ENCODE measurements around the gene LIPC.

The LIPC gene

GRCh38 chr15:58413253-58413652, 18.5 kb upstream of the LIPC start:
- H3K27ac ChIP-seq = no peak overlapping the region
- TF ChIP-seq ZFX (IDR thresholded peaks at IDR 0.05; ENCODE audit: borderline replicate concordance) (no peak), CTCF (IDR thresholded peaks at IDR 0.05) (no peak)

- no peak for TF ChIP-seq ZFX (IDR thresholded peaks at IDR 0.05; ENCODE audit: borderline replicate concordance)
- TF ChIP-seq CTCF (IDR thresholded peaks at IDR 0.05) = no peak
- no peak overlapping the region for H3K27ac ChIP-seq
These were observed 16.2 kb upstream of the LIPC start for GRCh38 chr15:58415636-58416035.

- TF ChIP-seq ZFX (IDR thresholded peaks at IDR 0.05; ENCODE audit: borderline replicate concordance) (no peak), CTCF (IDR thresholded peaks at IDR 0.05) (no peak)
- H3K27ac ChIP-seq = no peak overlapping the region
These were observed 14.8 kb upstream of the LIPC start for GRCh38 chr15:58416963-58417362.

GRCh38 chr15:58418135-58418534, 13.7 kb upstream of the LIPC start:
- no peak for TF ChIP-seq ZFX (IDR thresholded peaks at IDR 0.05; ENCODE audit: borderline replicate concordance)
- no peak for TF ChIP-seq CTCF (IDR thresholded peaks at IDR 0.05)
- H3K27ac ChIP-seq = no peak overlapping the region

- no peak for TF ChIP-seq CTCF (IDR thresholded peaks at IDR 0.05)
- no peak for TF ChIP-seq ZFX (IDR thresholded peaks at IDR 0.05; ENCODE audit: borderline replicate concordance)
- H3K27ac ChIP-seq = no peak overlapping the region
These were observed 11.8 kb upstream of the LIPC start for GRCh38 chr15:58419803-58420524.

GRCh38 chr15:58420579-58421043, 11.2 kb upstream of the LIPC start:
- H3K27ac ChIP-seq = no peak overlapping the region

More at GRCh38 chr15:58420579-58421043, 11.2 kb upstream of the LIPC start:
- TF ChIP-seq CTCF (IDR thresholded peaks at IDR 0.05) = no peak
- no peak for TF ChIP-seq ZFX (IDR thresholded peaks at IDR 0.05; ENCODE audit: borderline replicate concordance)
